SK-N-SH treated with all-trans-retinoic acid at 6 μM for 48 hours (cell line): ENCODE results near the gene UFM1.

Experiments
- ATAC-seq: fragments of 200-7000 bp; cut with Tn5 transposase; 3 replicates; pipeline ENCODE4 v1.9.1; 2020; ENCODE audit warnings: mild to moderate bottlenecking, moderate library complexity
- ARNTL ChIP-seq: fragments of 450-650 bp; formaldehyde crosslinking; IDR thresholded peaks from 2 replicates; pipeline ENCODE4 v1.5.0; 2020; ENCODE audit warnings: low read depth, mild to moderate bottlenecking, moderate library complexity, borderline replicate concordance
- BACH2 ChIP-seq: fragments of 250-450 bp; sonication (Bioruptor Pico); IDR thresholded peaks from 2 replicates; pipeline ENCODE4 v1.9.0; 2021; ENCODE audit warnings: mild to moderate bottlenecking, borderline replicate concordance
- CSDC2 ChIP-seq: fragments of 250-450 bp; sonication (Bioruptor Pico); IDR thresholded peaks from 2 replicates; pipeline ENCODE4 v1.5.0; 2020; ENCODE audit warnings: mild to moderate bottlenecking, moderate library complexity
- ESRRG ChIP-seq: fragments of 250-450 bp; sonication (Bioruptor Pico); IDR thresholded peaks from 2 replicates; pipeline ENCODE4 v1.6.1; 2021; ENCODE audit warnings: mild to moderate bottlenecking
- ISL1 ChIP-seq: fragments of 250-450 bp; sonication (Bioruptor Pico); IDR thresholded peaks from 2 replicates; pipeline ENCODE4 v2.1.2; 2022; ENCODE audit warnings: mild to moderate bottlenecking, moderate library complexity
- OSR1 ChIP-seq: fragments of 250-450 bp; sonication (Bioruptor Pico); IDR thresholded peaks from 2 replicates; pipeline ENCODE4 v1.8.0; 2022; ENCODE audit warnings: moderate library complexity, mild to moderate bottlenecking, inconsistent platforms
- PPARA ChIP-seq: fragments of 250-450 bp; sonication (Bioruptor Pico); IDR thresholded peaks from 2 replicates; pipeline ENCODE4 v1.5.0; 2020; ENCODE audit warnings: mild to moderate bottlenecking, borderline replicate concordance
- RARB ChIP-seq: fragments of 250-450 bp; sonication (Bioruptor Pico); IDR thresholded peaks from 2 replicates; pipeline ENCODE4 v1.8.0; 2021; ENCODE audit warnings: mild to moderate bottlenecking, moderate library complexity
- SNAI2 ChIP-seq: fragments of 250-450 bp; sonication (Bioruptor Pico); IDR thresholded peaks from 2 replicates; pipeline ENCODE4 v1.5.0; 2020; ENCODE audit warnings: mild to moderate bottlenecking, moderate library complexity
- TCF4 ChIP-seq: fragments of 250-450 bp; sonication (Bioruptor Pico); IDR thresholded peaks from 2 replicates; pipeline ENCODE4 v1.8.0; 2021; ENCODE audit warnings: mild to moderate bottlenecking, moderate library complexity, borderline replicate concordance
- TOX ChIP-seq: fragments of 250-450 bp; sonication (Bioruptor Pico); IDR thresholded peaks from 2 replicates; pipeline ENCODE4 v1.8.0; 2021; ENCODE audit warnings: mild to moderate bottlenecking, moderate library complexity, borderline replicate concordance
- ZC3H10 ChIP-seq: fragments of 250-450 bp; sonication (Bioruptor Pico); IDR thresholded peaks from 2 replicates; pipeline ENCODE4 v1.5.1; 2021; ENCODE audit warnings: mild to moderate bottlenecking, moderate library complexity
- ZFP3 ChIP-seq: fragments of 250-450 bp; sonication (Bioruptor Pico); IDR thresholded peaks from 2 replicates; pipeline ENCODE4 v1.5.0; 2020; ENCODE audit warnings: mild to moderate bottlenecking, moderate library complexity
- ZFP30 ChIP-seq: fragments of 450-650 bp; formaldehyde crosslinking; IDR thresholded peaks from 2 replicates; pipeline ENCODE4 v1.5.0; 2022; ENCODE audit warnings: mild to moderate bottlenecking, moderate library complexity
- ZNF565 ChIP-seq: fragments of 450-650 bp; formaldehyde crosslinking; conservative IDR thresholded peaks from 2 replicates; pipeline ENCODE4 v1.5.0; 2020; ENCODE audit warnings: low read depth, mild to moderate bottlenecking, moderate library complexity
- ZNF70 ChIP-seq: fragments of 450-650 bp; formaldehyde crosslinking; IDR thresholded peaks from 2 replicates; pipeline ENCODE4 v1.5.0; 2020; ENCODE audit warnings: mild to moderate bottlenecking, moderate library complexity
- ZNF8 ChIP-seq: fragments of 450-650 bp; formaldehyde crosslinking; IDR thresholded peaks from 2 replicates; pipeline ENCODE4 v1.5.0; 2020; ENCODE audit warnings: mild to moderate bottlenecking, moderate library complexity
- TF ChIP-seq, protein P1 (sequence below): fragments of 250-450 bp; sonication (Bioruptor Pico); IDR thresholded peaks from 2 replicates; pipeline ENCODE4 v1.5.0; 2020; ENCODE audit warnings: mild to moderate bottlenecking, moderate library complexity
- TF ChIP-seq, protein P2 (sequence below): fragments of 250-450 bp; sonication (Bioruptor Pico); IDR thresholded peaks from 2 replicates; pipeline ENCODE4 v1.5.1; 2021; ENCODE audit warnings: mild to moderate bottlenecking, moderate library complexity
- TF ChIP-seq, protein P3 (sequence below): fragments of 250-450 bp; sonication (Bioruptor Pico); IDR thresholded peaks from 2 replicates; pipeline ENCODE4 v1.5.1; 2020; ENCODE audit warnings: low read depth, mild to moderate bottlenecking, moderate library complexity
- TF ChIP-seq, protein P4 (sequence below): fragments of 250-450 bp; sonication (Bioruptor Pico); IDR thresholded peaks from 2 replicates; pipeline ENCODE4 v1.8.0; 2020; ENCODE audit warnings: mild to moderate bottlenecking, moderate library complexity, borderline replicate concordance
- TF ChIP-seq, protein P5 (sequence below): fragments of 250-450 bp; sonication (Bioruptor Pico); IDR thresholded peaks from 2 replicates; pipeline ENCODE4 v1.8.0; 2021; ENCODE audit warnings: low read depth, mild to moderate bottlenecking, moderate library complexity, borderline replicate concordance

UFM1 gene

DNA sequence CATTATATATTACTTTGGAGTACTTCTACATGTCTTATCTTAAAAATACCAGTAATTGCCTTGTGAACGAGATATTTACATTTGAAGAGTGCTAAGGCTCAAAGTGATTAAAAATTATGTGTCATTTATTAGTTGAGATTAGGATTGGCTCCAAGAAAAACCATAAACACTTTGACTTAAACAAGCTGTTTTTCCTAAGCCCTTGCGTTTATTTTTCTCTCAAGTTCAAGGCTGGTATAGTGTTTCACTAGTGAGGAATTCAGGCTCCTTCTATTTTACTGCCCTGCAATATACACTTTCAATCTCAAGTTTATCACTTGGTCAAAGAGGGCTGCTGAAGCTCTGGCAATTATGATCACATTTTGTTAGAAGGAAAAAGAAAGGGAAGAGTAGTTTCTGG lies 49.9 kb downstream of the UFM1 start (continued):
- TF ChIP-seq, protein P1, sequence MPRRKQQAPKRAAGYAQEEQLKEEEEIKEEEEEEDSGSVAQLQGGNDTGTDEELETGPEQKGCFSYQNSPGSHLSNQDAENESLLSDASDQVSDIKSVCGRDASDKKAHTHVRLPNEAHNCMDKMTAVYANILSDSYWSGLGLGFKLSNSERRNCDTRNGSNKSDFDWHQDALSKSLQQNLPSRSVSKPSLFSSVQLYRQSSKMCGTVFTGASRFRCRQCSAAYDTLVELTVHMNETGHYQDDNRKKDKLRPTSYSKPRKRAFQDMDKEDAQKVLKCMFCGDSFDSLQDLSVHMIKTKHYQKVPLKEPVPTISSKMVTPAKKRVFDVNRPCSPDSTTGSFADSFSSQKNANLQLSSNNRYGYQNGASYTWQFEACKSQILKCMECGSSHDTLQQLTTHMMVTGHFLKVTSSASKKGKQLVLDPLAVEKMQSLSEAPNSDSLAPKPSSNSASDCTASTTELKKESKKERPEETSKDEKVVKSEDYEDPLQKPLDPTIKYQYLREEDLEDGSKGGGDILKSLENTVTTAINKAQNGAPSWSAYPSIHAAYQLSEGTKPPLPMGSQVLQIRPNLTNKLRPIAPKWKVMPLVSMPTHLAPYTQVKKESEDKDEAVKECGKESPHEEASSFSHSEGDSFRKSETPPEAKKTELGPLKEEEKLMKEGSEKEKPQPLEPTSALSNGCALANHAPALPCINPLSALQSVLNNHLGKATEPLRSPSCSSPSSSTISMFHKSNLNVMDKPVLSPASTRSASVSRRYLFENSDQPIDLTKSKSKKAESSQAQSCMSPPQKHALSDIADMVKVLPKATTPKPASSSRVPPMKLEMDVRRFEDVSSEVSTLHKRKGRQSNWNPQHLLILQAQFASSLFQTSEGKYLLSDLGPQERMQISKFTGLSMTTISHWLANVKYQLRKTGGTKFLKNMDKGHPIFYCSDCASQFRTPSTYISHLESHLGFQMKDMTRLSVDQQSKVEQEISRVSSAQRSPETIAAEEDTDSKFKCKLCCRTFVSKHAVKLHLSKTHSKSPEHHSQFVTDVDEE (CRISPR knock-in tag), result no peak
- TF ChIP-seq PPARA (CRISPR knock-in tag), result no peak

DNA sequence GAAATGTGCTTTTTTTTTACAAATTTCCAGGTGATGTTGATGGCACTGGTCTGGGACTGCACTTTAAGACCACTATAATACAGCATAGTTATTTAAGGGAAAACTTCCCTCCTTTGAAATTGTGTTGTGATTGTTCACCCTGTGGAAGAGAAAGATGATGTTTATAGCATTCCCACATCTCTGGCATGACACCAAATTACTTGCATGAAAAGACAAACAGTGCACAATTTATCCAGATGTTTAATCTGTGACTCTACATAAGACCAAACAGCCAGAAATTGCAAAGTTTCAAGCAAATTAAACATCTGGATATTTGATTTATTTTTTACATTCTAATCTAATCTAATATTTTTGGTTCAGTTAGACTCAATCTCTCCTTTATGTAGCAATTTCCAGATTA lies 51.6 kb downstream of the UFM1 start:
- no peak for ATAC-seq

DNA sequence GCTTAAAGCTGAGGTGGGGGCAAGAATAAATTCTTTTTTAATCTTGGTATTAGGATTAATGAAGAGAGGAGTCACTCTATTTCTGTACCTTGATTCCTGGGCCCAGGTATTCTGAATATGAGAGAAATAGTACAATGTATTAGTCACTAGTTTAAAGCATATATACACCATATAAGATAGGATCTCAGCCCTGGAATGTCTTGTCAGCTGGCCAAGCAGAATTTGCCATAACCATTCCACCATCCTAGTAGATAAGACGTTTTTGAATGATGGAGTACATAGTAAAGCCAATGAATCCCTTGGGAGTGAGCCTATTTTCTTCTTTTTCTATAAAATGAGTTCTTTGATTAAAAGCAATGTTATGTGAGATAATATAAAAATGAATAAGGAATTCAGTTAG lies 55.6 kb downstream of the UFM1 start:
- ATAC-seq, result no peak
- no peak for TF ChIP-seq ISL1 (CRISPR knock-in tag)
- no peak for TF ChIP-seq ZNF565 (CRISPR knock-in tag)
- TF ChIP-seq ZNF70 (CRISPR knock-in tag), result no peak
- TF ChIP-seq, protein P2, sequence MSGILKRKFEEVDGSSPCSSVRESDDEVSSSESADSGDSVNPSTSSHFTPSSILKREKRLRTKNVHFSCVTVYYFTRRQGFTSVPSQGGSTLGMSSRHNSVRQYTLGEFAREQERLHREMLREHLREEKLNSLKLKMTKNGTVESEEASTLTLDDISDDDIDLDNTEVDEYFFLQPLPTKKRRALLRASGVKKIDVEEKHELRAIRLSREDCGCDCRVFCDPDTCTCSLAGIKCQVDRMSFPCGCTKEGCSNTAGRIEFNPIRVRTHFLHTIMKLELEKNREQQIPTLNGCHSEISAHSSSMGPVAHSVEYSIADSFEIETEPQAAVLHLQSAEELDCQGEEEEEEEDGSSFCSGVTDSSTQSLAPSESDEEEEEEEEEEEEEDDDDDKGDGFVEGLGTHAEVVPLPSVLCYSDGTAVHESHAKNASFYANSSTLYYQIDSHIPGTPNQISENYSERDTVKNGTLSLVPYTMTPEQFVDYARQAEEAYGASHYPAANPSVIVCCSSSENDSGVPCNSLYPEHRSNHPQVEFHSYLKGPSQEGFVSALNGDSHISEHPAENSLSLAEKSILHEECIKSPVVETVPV (CRISPR knock-in tag), result no peak
- TF ChIP-seq, protein P3, sequence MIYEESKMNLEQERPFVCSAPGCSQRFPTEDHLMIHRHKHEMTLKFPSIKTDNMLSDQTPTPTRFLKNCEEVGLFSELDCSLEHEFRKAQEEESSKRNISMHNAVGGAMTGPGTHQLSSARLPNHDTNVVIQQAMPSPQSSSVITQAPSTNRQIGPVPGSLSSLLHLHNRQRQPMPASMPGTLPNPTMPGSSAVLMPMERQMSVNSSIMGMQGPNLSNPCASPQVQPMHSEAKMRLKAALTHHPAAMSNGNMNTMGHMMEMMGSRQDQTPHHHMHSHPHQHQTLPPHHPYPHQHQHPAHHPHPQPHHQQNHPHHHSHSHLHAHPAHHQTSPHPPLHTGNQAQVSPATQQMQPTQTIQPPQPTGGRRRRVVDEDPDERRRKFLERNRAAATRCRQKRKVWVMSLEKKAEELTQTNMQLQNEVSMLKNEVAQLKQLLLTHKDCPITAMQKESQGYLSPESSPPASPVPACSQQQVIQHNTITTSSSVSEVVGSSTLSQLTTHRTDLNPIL (CRISPR knock-in tag), result no peak
- TF ChIP-seq ZFP3, result no peak
- no peak for TF ChIP-seq OSR1 (CRISPR knock-in tag)
- TF ChIP-seq ESRRG, result no peak
- TF ChIP-seq ZC3H10 (CRISPR knock-in tag), result no peak
- TF ChIP-seq ARNTL (CRISPR knock-in tag), result no peak
- TF ChIP-seq BACH2, result no peak
- TF ChIP-seq SNAI2 (CRISPR knock-in tag), result no peak

More for the DNA sequence above, 51.6 kb downstream of the UFM1 start:
- TF ChIP-seq ESRRG (no peak), TCF4 (CRISPR knock-in tag) (no peak), OSR1 (CRISPR knock-in tag) (no peak), ZFP30 (CRISPR knock-in tag) (no peak), TOX (CRISPR knock-in tag) (no peak), ARNTL (CRISPR knock-in tag) (no peak), ZNF565 (CRISPR knock-in tag) (no peak), BACH2 (no peak), ZNF70 (CRISPR knock-in tag) (no peak), ZNF8 (no peak), ISL1 (CRISPR knock-in tag) (no peak), ZFP3 (no peak), RARB (CRISPR knock-in tag) (no peak), SNAI2 (CRISPR knock-in tag) (no peak), CSDC2 (CRISPR knock-in tag) (no peak), ZC3H10 (CRISPR knock-in tag) (no peak)
- TF ChIP-seq, protein P4, sequence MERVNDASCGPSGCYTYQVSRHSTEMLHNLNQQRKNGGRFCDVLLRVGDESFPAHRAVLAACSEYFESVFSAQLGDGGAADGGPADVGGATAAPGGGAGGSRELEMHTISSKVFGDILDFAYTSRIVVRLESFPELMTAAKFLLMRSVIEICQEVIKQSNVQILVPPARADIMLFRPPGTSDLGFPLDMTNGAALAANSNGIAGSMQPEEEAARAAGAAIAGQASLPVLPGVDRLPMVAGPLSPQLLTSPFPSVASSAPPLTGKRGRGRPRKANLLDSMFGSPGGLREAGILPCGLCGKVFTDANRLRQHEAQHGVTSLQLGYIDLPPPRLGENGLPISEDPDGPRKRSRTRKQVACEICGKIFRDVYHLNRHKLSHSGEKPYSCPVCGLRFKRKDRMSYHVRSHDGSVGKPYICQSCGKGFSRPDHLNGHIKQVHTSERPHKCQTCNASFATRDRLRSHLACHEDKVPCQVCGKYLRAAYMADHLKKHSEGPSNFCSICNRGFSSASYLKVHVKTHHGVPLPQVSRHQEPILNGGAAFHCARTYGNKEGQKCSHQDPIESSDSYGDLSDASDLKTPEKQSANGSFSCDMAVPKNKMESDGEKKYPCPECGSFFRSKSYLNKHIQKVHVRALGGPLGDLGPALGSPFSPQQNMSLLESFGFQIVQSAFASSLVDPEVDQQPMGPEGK (CRISPR knock-in tag), result no peak
- TF ChIP-seq, protein P2 (CRISPR knock-in tag), result no peak
- TF ChIP-seq, protein P1 (CRISPR knock-in tag), result no peak
- TF ChIP-seq, protein P5, sequence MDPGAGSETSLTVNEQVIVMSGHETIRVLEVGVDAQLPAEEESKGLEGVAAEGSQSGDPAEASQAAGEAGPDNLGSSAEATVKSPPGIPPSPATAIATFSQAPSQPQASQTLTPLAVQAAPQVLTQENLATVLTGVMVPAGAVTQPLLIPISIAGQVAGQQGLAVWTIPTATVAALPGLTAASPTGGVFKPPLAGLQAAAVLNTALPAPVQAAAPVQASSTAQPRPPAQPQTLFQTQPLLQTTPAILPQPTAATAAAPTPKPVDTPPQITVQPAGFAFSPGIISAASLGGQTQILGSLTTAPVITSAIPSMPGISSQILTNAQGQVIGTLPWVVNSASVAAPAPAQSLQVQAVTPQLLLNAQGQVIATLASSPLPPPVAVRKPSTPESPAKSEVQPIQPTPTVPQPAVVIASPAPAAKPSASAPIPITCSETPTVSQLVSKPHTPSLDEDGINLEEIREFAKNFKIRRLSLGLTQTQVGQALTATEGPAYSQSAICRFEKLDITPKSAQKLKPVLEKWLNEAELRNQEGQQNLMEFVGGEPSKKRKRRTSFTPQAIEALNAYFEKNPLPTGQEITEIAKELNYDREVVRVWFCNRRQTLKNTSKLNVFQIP (CRISPR knock-in tag), result no peak
- TF ChIP-seq, all 23 proteins: peak for 0
